HG02678 (cell line): ENCODE measurements around the gene TTLL5.
"Not testable (repeated sequence)": the region's sequence is repeated elsewhere in the genome, so short reads cannot be mapped to it uniquely, and the experiment has no call there.

Experiments
- ATAC-seq: cut with Tn5 transposase; IDR thresholded peaks from one replicate; pipeline ENCODE4 v1.9.1; 2021; ENCODE audit warnings: mild to moderate bottlenecking, moderate library complexity; ENCODE audit not compliant: unreplicated experiment

The TTLL5 gene

GRCh38 chr14:75648066-75648838 is 12.8 kb upstream of the TTLL5 start:
- no peak for ATAC-seq

- no peak for ATAC-seq
Measured at GRCh38 chr14:75649337-75649736, 11.7 kb upstream of the TTLL5 start.

GRCh38 chr14:75649773-75650172 is 11.3 kb upstream of the TTLL5 start:
- no peak for ATAC-seq

- no peak for ATAC-seq
Measured at GRCh38 chr14:75650253-75651058, 10.6 kb upstream of the TTLL5 start.

GRCh38 chr14:75653563-75653962 is 7.5 kb upstream of the TTLL5 start:
- no peak for ATAC-seq

GRCh38 chr14:75654127-75654732 is 6.8 kb upstream of the TTLL5 start:
- ATAC-seq, result no peak

GRCh38 chr14:75655235-75655634 is 5.8 kb upstream of the TTLL5 start:
- no peak for ATAC-seq

GRCh38 chr14:75657331-75657730 is 3.7 kb upstream of the TTLL5 start:
- ATAC-seq, result no peak

GRCh38 chr14:75658957-75659356 is 2.1 kb upstream of the TTLL5 start:
- ATAC-seq, result no peak

GRCh38 chr14:75660238-75660629 is 812 bp upstream of the TTLL5 start:
- ATAC-seq, result no peak

- no peak for ATAC-seq
Measured at GRCh38 chr14:75661499-75661814, 411 bp downstream of the TTLL5 start.

GRCh38 chr14:75662966-75663365 is 1.9 kb downstream of the TTLL5 start:
- ATAC-seq, result no peak

GRCh38 chr14:75667099-75667765 is 6.2 kb downstream of the TTLL5 start:
- ATAC-seq, result no peak

GRCh38 chr14:75672605-75673192 is 11.7 kb downstream of the TTLL5 start:
- ATAC-seq, result no peak

GRCh38 chr14:75673345-75674035 is 12.4 kb downstream of the TTLL5 start:
- no peak for ATAC-seq

- ATAC-seq, result no peak
Measured at GRCh38 chr14:75675265-75675960, 14.4 kb downstream of the TTLL5 start.

- ATAC-seq, result no peak
Measured at GRCh38 chr14:75685910-75686309, 24.9 kb downstream of the TTLL5 start.

GRCh38 chr14:75689012-75689411 is 28.0 kb downstream of the TTLL5 start:
- no peak for ATAC-seq

- no peak for ATAC-seq
Measured at GRCh38 chr14:75690010-75690409, 29.0 kb downstream of the TTLL5 start.

- ATAC-seq, result not testable (repeated sequence)
Measured at GRCh38 chr14:75695025-75695424, 34.0 kb downstream of the TTLL5 start.
